PC-9 (cell line): ENCODE measurements around the gene KCNF1. TPM values are rescaled to one million over a fixed set of nuclear protein-coding genes. Genes with fewer than 3 reads are reported as not detected.

Source experiments
- BruUV-seq: library from RNA; stranded (reverse); fragments of 400-500 nt; replicated peaks from 2 replicates; lab custom pipeline; 2021; lab: Mats Ljungman, UMichigan
- CTCF ChIA-PET: fragments of 300-600 bp; sonication (Branson Sonifier 250); formaldehyde crosslinking; loops from one replicate; lab custom pipeline; 2022; ENCODE audit warnings: antibody characterized with exemption; lab: Charles Lee
- POLR2A ChIA-PET: fragments of 300-600 bp; sonication (Branson Sonifier 250); formaldehyde crosslinking; loops from one replicate; lab custom pipeline; 2022; ENCODE audit warnings: antibody characterized with exemption; ENCODE audit not compliant: unreplicated experiment; lab: Charles Lee
- DNase-seq, 2 experiments: peaks; one replicate each; pipeline versions ENCODE4 v3.0.0 to v3.0.0-alpha.2; 2015 to 2022; ENCODE audit warnings: mixed read lengths in 1 of 2
- H2AFZ ChIP-seq: fragments of 200-600 bp; sonication (generic); 2 replicates; pipeline ENCODE4 v1.8.1; 2017; ENCODE audit warnings: antibody characterized with exemption
- H3F3A ChIP-seq: fragments of 200-600 bp; sonication (generic); 2 replicates; pipeline ENCODE4 v1.8.1; 2017; ENCODE audit warnings: antibody characterized with exemption, mild to moderate bottlenecking, low read depth; ENCODE audit not compliant: insufficient read depth
- H3K27ac ChIP-seq: fragments of 200-600 bp; sonication (generic); 2 replicates; pipeline ENCODE4 v1.6.1; 2016; ENCODE audit warnings: mixed run types
- H3K27me3 ChIP-seq: fragments of 200-600 bp; sonication (generic); 2 replicates; pipeline ENCODE4 v1.6.1; 2016; ENCODE audit warnings: low read depth, mixed run types; ENCODE audit not compliant: insufficient read depth
- H3K36me3 ChIP-seq: fragments of 200-600 bp; sonication (generic); 2 replicates; pipeline ENCODE4 v1.6.1; 2016; ENCODE audit warnings: low read depth, mixed run types
- H3K4me1 ChIP-seq: fragments of 200-600 bp; sonication (generic); replicated peaks from 2 replicates; pipeline ENCODE4 v1.6.1; 2016; ENCODE audit warnings: mixed run types; ENCODE audit not compliant: insufficient read depth
- H3K4me2 ChIP-seq: fragments of 200-600 bp; sonication (generic); 2 replicates; pipeline ENCODE4 v1.6.1; 2017; ENCODE audit warnings: mixed run types
- H3K4me3 ChIP-seq: fragments of 200-600 bp; sonication (generic); 2 replicates; pipeline ENCODE4 v1.6.1; 2016; ENCODE audit warnings: mixed run types
- H3K79me2 ChIP-seq: fragments of 200-600 bp; sonication (generic); 2 replicates; pipeline ENCODE4 v1.6.1; 2017; ENCODE audit warnings: low read depth, mixed run types
- H3K9me2 ChIP-seq: fragments of 200-600 bp; sonication (generic); 2 replicates; pipeline ENCODE4 v1.8.1; 2017; ENCODE audit warnings: mild to moderate bottlenecking; ENCODE audit not compliant: insufficient read depth
- H3K9me3 ChIP-seq: fragments of 200-600 bp; sonication (generic); 2 replicates; pipeline ENCODE4 v1.8.1; 2016; ENCODE audit warnings: low read depth; ENCODE audit not compliant: insufficient read depth
- H4K20me1 ChIP-seq: fragments of 200-600 bp; sonication (generic); 2 replicates; pipeline ENCODE4 v1.8.1; 2017; ENCODE audit not compliant: insufficient read depth
- EZH2 ChIP-seq: fragments of 200-600 bp; sonication (generic); IDR thresholded peaks from 2 replicates; pipeline ENCODE4 v1.8.0; 2017; ENCODE audit warnings: antibody characterized with exemption, low read depth
- intact Hi-C: fragments of 100-400 bp; cut with micrococcal nuclease; formaldehyde crosslinking; loops from one replicate; pipeline ENCODE4 v1.10.0; 2022; ENCODE audit not compliant: unreplicated experiment
- total RNA-seq: library from RNA; stranded (reverse); gene quantifications from 2 replicates; pipeline ENCODE4 v1.2.3, GENCODE V29; 2021
- TF ChIP-seq, protein P1 (sequence below): fragments of 200-600 bp; sonication (generic); conservative IDR thresholded peaks from 2 replicates; pipeline ENCODE4 v1.6.1; 2017; ENCODE audit warnings: mixed run types, antibody characterized with exemption, mild to moderate bottlenecking, moderate library complexity

Gene KCNF1
- total RNA-seq, 1 experiment from 2014 or later, result 1.0 TPM

- no peaks in the 10 kb centered on the region for H3K36me3 ChIP-seq
- H3K4me3 ChIP-seq, result no peak overlapping the region
- H3K27me3 ChIP-seq, result peaks cover 19% of the 10 kb centered on the region
- ChIA-PET POLR2A (no interaction called here), CTCF (no interaction called here)
- DNase-seq, result peak in 1 of 2 experiments; percentile 6
- H2AFZ ChIP-seq, result no peak overlapping the region
- no TSS peak for BruUV-seq
- no peak for TF ChIP-seq EZH2
- TF ChIP-seq, protein P1, sequence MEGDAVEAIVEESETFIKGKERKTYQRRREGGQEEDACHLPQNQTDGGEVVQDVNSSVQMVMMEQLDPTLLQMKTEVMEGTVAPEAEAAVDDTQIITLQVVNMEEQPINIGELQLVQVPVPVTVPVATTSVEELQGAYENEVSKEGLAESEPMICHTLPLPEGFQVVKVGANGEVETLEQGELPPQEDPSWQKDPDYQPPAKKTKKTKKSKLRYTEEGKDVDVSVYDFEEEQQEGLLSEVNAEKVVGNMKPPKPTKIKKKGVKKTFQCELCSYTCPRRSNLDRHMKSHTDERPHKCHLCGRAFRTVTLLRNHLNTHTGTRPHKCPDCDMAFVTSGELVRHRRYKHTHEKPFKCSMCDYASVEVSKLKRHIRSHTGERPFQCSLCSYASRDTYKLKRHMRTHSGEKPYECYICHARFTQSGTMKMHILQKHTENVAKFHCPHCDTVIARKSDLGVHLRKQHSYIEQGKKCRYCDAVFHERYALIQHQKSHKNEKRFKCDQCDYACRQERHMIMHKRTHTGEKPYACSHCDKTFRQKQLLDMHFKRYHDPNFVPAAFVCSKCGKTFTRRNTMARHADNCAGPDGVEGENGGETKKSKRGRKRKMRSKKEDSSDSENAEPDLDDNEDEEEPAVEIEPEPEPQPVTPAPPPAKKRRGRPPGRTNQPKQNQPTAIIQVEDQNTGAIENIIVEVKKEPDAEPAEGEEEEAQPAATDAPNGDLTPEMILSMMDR, result no peak
- no peak overlapping the region for H3K27ac ChIP-seq
- H3K4me2 ChIP-seq, result no peak overlapping the region
- no peaks in the 10 kb centered on the region for H3K4me1 ChIP-seq
- no peaks in the 10 kb centered on the region for H4K20me1 ChIP-seq
- intact Hi-C loops, result no loop called here
- no peaks in the 10 kb centered on the region for H3K79me2 ChIP-seq
- peaks cover 2% of the 10 kb centered on the region; the same call in 1 of the 2 replicates for H3F3A ChIP-seq
- H3K9me3 ChIP-seq, result no peaks in the 10 kb centered on the region
- no peaks in the 10 kb centered on the region for H3K9me2 ChIP-seq
Observed at GRCh38 chr2:10890706-10891270, 20.9 kb upstream of the KCNF1 start.

DNA sequence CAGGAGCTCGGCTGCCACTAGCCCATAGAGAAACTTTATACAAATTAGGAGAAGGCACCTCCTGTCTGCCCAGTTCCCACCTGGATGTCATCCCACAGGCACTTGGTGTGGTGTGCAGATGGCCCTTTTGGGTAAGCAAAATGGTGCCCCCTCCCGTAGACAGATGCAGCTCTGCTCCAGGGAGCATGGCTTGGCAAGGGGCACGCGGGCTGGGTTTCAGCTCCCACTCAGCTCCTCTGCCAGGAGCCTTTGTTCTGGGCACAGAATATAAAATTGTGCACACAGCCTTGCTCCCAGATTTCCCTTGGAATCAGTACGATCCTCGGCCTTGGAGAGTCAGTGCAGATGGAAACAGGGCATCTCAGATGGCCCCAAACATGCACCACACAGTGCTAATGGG lies 20.3 kb upstream of the KCNF1 start:
- H3K4me1 ChIP-seq, result peaks cover 2% of the 10 kb centered on the region
- no peak overlapping the region for H3K27ac ChIP-seq
- no peaks in the 10 kb centered on the region for H3K79me2 ChIP-seq
- peak in 1 of 2 experiments; percentile 5 for DNase-seq
- no peaks in the 10 kb centered on the region; the same call in 1 of the 2 replicates for H3K9me3 ChIP-seq
- no peaks in the 10 kb centered on the region for H3K36me3 ChIP-seq
- TF ChIP-seq EZH2, result no peak
- no TSS peak for BruUV-seq
- no peaks in the 10 kb centered on the region for H4K20me1 ChIP-seq
- intact Hi-C loops, result no loop called here
- POLR2A ChIA-PET, result no interaction called here
- peaks cover 8% of the 10 kb centered on the region for H3F3A ChIP-seq
- CTCF ChIA-PET, result no interaction called here
- no peaks in the 10 kb centered on the region for H3K9me2 ChIP-seq
- H3K27me3 ChIP-seq, result peaks cover 19% of the 10 kb centered on the region
- no peak overlapping the region for H3K4me2 ChIP-seq
- no peak overlapping the region for H2AFZ ChIP-seq
- H3K4me3 ChIP-seq, result no peak overlapping the region

DNA sequence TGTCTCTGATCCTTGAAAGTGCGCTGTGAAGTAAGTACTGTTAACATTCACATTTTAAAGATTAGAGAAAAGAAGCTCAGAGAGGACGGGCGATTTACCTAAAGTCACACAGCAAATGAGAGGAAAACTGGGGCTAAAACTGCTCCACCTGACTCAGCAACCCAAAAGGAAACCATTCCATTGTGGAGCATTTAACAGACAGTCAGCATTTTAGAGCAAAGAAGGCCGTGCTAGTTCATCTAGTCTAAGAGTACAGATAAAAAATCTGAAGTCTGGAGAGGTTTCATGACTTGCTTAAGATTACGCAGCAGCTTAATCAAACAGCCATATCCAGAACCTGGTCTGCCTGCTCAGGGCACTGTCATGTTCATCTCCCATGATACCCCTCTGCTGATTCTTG lies 19.9 kb upstream of the KCNF1 start:
- H3K4me2 ChIP-seq, result no peak overlapping the region
- no peak overlapping the region for H2AFZ ChIP-seq
- no peaks in the 10 kb centered on the region for H3K79me2 ChIP-seq
- CTCF ChIA-PET, result no interaction called here
- H3K4me1 ChIP-seq, result peaks cover 5% of the 10 kb centered on the region
- no peaks in the 10 kb centered on the region for H4K20me1 ChIP-seq
- no peaks in the 10 kb centered on the region for H3K36me3 ChIP-seq
- no peak overlapping the region for H3K4me3 ChIP-seq
- BruUV-seq, result no TSS peak
- peak in 1 of 2 experiments; percentile 28 for DNase-seq
- intact Hi-C loops, result no loop called here
- no peaks in the 10 kb centered on the region; the same call in 1 of the 2 replicates for H3K9me3 ChIP-seq
- H3K27ac ChIP-seq, result no peak overlapping the region
- TF ChIP-seq, protein P1, result no peak
- no peak for TF ChIP-seq EZH2
- H3F3A ChIP-seq, result peaks cover 12% of the 10 kb centered on the region
- peaks cover 19% of the 10 kb centered on the region for H3K27me3 ChIP-seq
- POLR2A ChIA-PET, result interaction anchor here (0.8 kb wide), 1 partner anchor 186 kb away, joined by 9 read pairs; no protein-coding TSS in a partner anchor
- H3K9me2 ChIP-seq, result no peaks in the 10 kb centered on the region
